H1 (cell line): ENCODE results near the gene BAAT. TPM values are rescaled to one million over a fixed set of nuclear protein-coding genes. Genes with fewer than 3 reads are reported as not detected.
A peak's percentile ranks its signal among the peaks of the same experiment; 100 is the strongest.

ENCODE experiments used
- CTCF ChIA-PET: fragments of 300-600 bp; sonication (Branson Sonifier 250); formaldehyde crosslinking; loops from one replicate; lab custom pipeline; 2021; ENCODE audit not compliant: partially characterized antibody; lab: Charles Lee
- POLR2A ChIA-PET: fragments of 300-600 bp; sonication (Branson Sonifier 250); formaldehyde crosslinking; loops from one replicate; lab custom pipeline; 2021; ENCODE audit warnings: inconsistent platforms; ENCODE audit not compliant: partially characterized antibody; lab: Charles Lee
- DNase-seq, 2 experiments: peaks; one replicate each; pipeline versions ENCODE4 v3.0.0 to v3.0.0-alpha.2; 2010 to 2022; ENCODE audit warnings: low spot score in 2 of 2, low read depth in 1 of 2, mixed read lengths in 1 of 2
- FAIRE-seq: peaks from 2 replicates; lab custom pipeline; 2011; peaks lifted over from hg19 to GRCh38; lab: Jason Lieb, UNC
- H2AFZ ChIP-seq: 2 replicates; pipeline ENCODE4 v1.8.1; 2012; ENCODE audit warnings: low read length, inconsistent platforms
- H2AK5ac ChIP-seq: 2 replicates; pipeline ENCODE4 v1.6.1; 2013; ENCODE audit warnings: low read depth, low read length
- H2BK120ac ChIP-seq: replicated peaks from 2 replicates; pipeline ENCODE3; 2013; ENCODE audit warnings: low read depth, low read length, inconsistent platforms
- H2BK12ac ChIP-seq: 2 replicates; pipeline ENCODE4 v1.6.1; 2013; ENCODE audit warnings: low read depth, low read length
- H2BK15ac ChIP-seq: 2 replicates; pipeline ENCODE4 v1.6.1; 2013; ENCODE audit warnings: low read length
- H2BK20ac ChIP-seq: 2 replicates; pipeline ENCODE4 v1.6.1; 2013; ENCODE audit warnings: low read length
- H2BK5ac ChIP-seq: 2 replicates; pipeline ENCODE4 v1.6.1; 2013; ENCODE audit warnings: low read depth, low read length
- H3K14ac ChIP-seq: 2 replicates; pipeline ENCODE4 v1.6.1; 2013; ENCODE audit warnings: inconsistent platforms; ENCODE audit not compliant: insufficient read length
- H3K18ac ChIP-seq: 2 replicates; pipeline ENCODE4 v1.6.1; 2013; ENCODE audit warnings: low read length; ENCODE audit errors: extremely low read depth
- H3K23ac ChIP-seq: 2 replicates; pipeline ENCODE4 v1.6.1; 2013; ENCODE audit warnings: inconsistent platforms; ENCODE audit not compliant: insufficient read length
- H3K23me2 ChIP-seq: 2 replicates; pipeline ENCODE4 v1.6.1; 2013; ENCODE audit warnings: low read depth, low read length
- H3K27ac ChIP-seq: 2 replicates; pipeline ENCODE4 v1.6.1; 2011; ENCODE audit warnings: low read depth, low read length, inconsistent platforms
- H3K27me3 ChIP-seq, 4 experiments: replicated peaks in 1 of 4; 1 replicate in 1 of 4; 2 replicates in 3 of 4; pipeline versions ENCODE4 v1.6.1 to v1.8.1; 2011 to 2013; ENCODE audit warnings: low read length in 3 of 4, mild to moderate bottlenecking in 3 of 4, inconsistent platforms in 2 of 4, mixed read lengths in 2 of 4, moderate library complexity in 1 of 4; ENCODE audit not compliant: control insufficient read depth in 3 of 4, insufficient read depth in 3 of 4; ENCODE audit errors: extremely low read depth in 1 of 4
- H3K36me3 ChIP-seq, 4 experiments: 2 replicates each; pipeline versions ENCODE4 v1.6.1 to v1.8.1; 2011 to 2013; ENCODE audit warnings: mild to moderate bottlenecking in 4 of 4, low read length in 3 of 4, moderate library complexity in 2 of 4, control low read depth in 1 of 4, inconsistent platforms in 1 of 4; ENCODE audit not compliant: insufficient read depth in 4 of 4, control insufficient read depth in 2 of 4
- H3K4ac ChIP-seq: replicated peaks from 2 replicates; pipeline ENCODE3; 2013; ENCODE audit warnings: low read length, low read depth, mixed read lengths, inconsistent platforms; ENCODE audit not compliant: insufficient read length
- H3K4me1 ChIP-seq, 4 experiments: replicated peaks in 1 of 4; 1 replicate in 1 of 4; 2 replicates in 3 of 4; pipeline versions ENCODE4 v1.6.1 to v1.8.1; 2011 to 2013; ENCODE audit warnings: low read length in 3 of 4, inconsistent platforms in 2 of 4, mixed read lengths in 1 of 4; ENCODE audit not compliant: insufficient read depth in 4 of 4, control insufficient read depth in 3 of 4
- H3K4me2 ChIP-seq, 2 experiments: 2 replicates each; pipeline versions ENCODE4 v1.6.1 to v1.8.1; 2011 to 2013; ENCODE audit warnings: low read depth in 2 of 2, low read length in 2 of 2, control low read depth in 1 of 2, inconsistent platforms in 1 of 2, mild to moderate bottlenecking in 1 of 2; ENCODE audit not compliant: insufficient read depth in 1 of 2
- H3K4me3 ChIP-seq, 4 experiments: fragments of 200-600, 300-600 bp in 1 of 4; sonication (generic), shearing (Covaris generic), sonication (Bioruptor Twin) in 1 of 4; 2 replicates each; pipeline versions ENCODE4 v1.5.1 to v1.8.1; 2011 to 2016; ENCODE audit warnings: low read length in 4 of 4, low read depth in 3 of 4, control low read depth in 2 of 4, inconsistent platforms in 2 of 4, mild to moderate bottlenecking in 2 of 4, mixed read lengths in 1 of 4, moderate library complexity in 1 of 4; ENCODE audit not compliant: insufficient read depth in 2 of 4; ENCODE audit errors: extremely low read depth in 1 of 4
- H3K56ac ChIP-seq: replicated peaks from 2 replicates; pipeline ENCODE3; 2013; ENCODE audit warnings: low read depth, mild to moderate bottlenecking, mixed read lengths, low read length, inconsistent platforms; ENCODE audit not compliant: insufficient read length
- H3K79me1 ChIP-seq: 2 replicates; pipeline ENCODE4 v1.6.1; 2013; ENCODE audit warnings: low read depth, low read length, control low read depth
- H3K79me2 ChIP-seq, 2 experiments: 2 replicates each; pipeline versions ENCODE4 v1.6.1 to v1.8.1; 2012 to 2013; ENCODE audit warnings: low read length in 2 of 2, mild to moderate bottlenecking in 2 of 2, inconsistent platforms in 1 of 2; ENCODE audit not compliant: insufficient read depth in 2 of 2, control insufficient read depth in 1 of 2
- H3K9ac ChIP-seq, 4 experiments: replicated peaks in 1 of 4; 1 replicate in 1 of 4; 2 replicates in 3 of 4; pipeline versions ENCODE4 v1.6.1 to v1.8.1; 2011 to 2013; ENCODE audit warnings: low read depth in 3 of 4, low read length in 3 of 4, control low read depth in 2 of 4, mild to moderate bottlenecking in 2 of 4, moderate library complexity in 2 of 4, inconsistent platforms in 1 of 4; ENCODE audit errors: extremely low read depth in 1 of 4
- H3K9me3 ChIP-seq, 2 experiments: 2 replicates each; pipeline versions ENCODE4 v1.6.1 to v1.8.1; 2012 to 2013; ENCODE audit warnings: mild to moderate bottlenecking in 2 of 2, moderate library complexity in 2 of 2, control low read depth in 1 of 2, inconsistent platforms in 1 of 2, low read depth in 1 of 2, low read length in 1 of 2, mixed read lengths in 1 of 2; ENCODE audit not compliant: insufficient read depth in 2 of 2
- H4K20me1 ChIP-seq, 2 experiments: replicated peaks in 1 of 2; 2 replicates each; pipeline versions ENCODE3 to v1.8.1; 2011 to 2013; ENCODE audit warnings: inconsistent platforms in 2 of 2, low read length in 2 of 2, mild to moderate bottlenecking in 1 of 2; ENCODE audit not compliant: insufficient read depth in 2 of 2, control insufficient read depth in 1 of 2
- H4K5ac ChIP-seq: 2 replicates; pipeline ENCODE4 v1.6.1; 2013; ENCODE audit warnings: low read length, low read depth, mixed read lengths, inconsistent platforms; ENCODE audit not compliant: insufficient read length
- H4K8ac ChIP-seq: 2 replicates; pipeline ENCODE4 v1.8.0; 2013; ENCODE audit warnings: mild to moderate bottlenecking, moderate library complexity, low read length, inconsistent platforms; ENCODE audit not compliant: insufficient read depth; ENCODE audit errors: extremely low read depth
- H4K91ac ChIP-seq: replicated peaks from 2 replicates; pipeline ENCODE3; 2013; ENCODE audit warnings: low read length, mixed read lengths, inconsistent platforms; ENCODE audit not compliant: insufficient read length
- BACH1 ChIP-seq: IDR thresholded peaks from 2 replicates; pipeline ENCODE4 v1.6.1; 2012; ENCODE audit warnings: low read length, improper control_type of control experiment
- CBX5 ChIP-seq: fragments of 300-800, 300-1000 bp; sonication (generic); IDR thresholded peaks from 2 replicates; pipeline ENCODE4 v1.7.1; 2016; ENCODE audit warnings: antibody characterized with exemption, low read length, low read depth
- NRF1 ChIP-seq: IDR thresholded peaks from 2 replicates; pipeline ENCODE4 v1.6.1; 2011; ENCODE audit warnings: mild to moderate bottlenecking, low read depth, low read length, improper control_type of control experiment
- TAF7 ChIP-seq: optimal IDR thresholded peaks from 2 replicates; pipeline ENCODE3; 2011; ENCODE audit warnings: low read depth, mild to moderate bottlenecking, inconsistent platforms, low read length, moderate library complexity, borderline replicate concordance
- WGBS, 2 experiments: shearing (Covaris generic) in 1 of 2; methylation state at CpG; one replicate each; pipeline versions ENCODE4 v1.1.6 to v1.1.7; 2013 to 2015; ENCODE audit warnings: low lambda C conversion rate in 2 of 2, mixed read lengths in 2 of 2, inconsistent platforms in 1 of 2, low coverage in 1 of 2, missing lambda C conversion rate in 1 of 2; ENCODE audit not compliant: insufficient replicate concordance in 2 of 2, insufficient coverage in 1 of 2, insufficient read length in 1 of 2; ENCODE audit errors: extremely low coverage in 1 of 2, missing lambda C conversion rate in 1 of 2; 5-methylcytosine and 5-hydroxymethylcytosine counted together
- polyA plus RNA-seq, 7 experiments: library from polyadenylated mRNA; depleted of rRNA in 3 of 7; stranded (reverse) in 5 of 7; unstranded in 2 of 7; fragments of >200 nt in 5 of 7; fragments of 200-250 nt in 2 of 7; gene quantifications; 1 replicate in 5 of 7; 2 replicates in 1 of 7; 4 replicates in 1 of 7; pipeline versions ENCODE4 v1.2.1 to v1.2.3, GENCODE V29; 2011 to 2013; ENCODE audit warnings: missing spikeins in 2 of 7, mixed read lengths in 2 of 7
- total RNA-seq: library from RNA; stranded (reverse); fragmentation: NEBNext Ultra II Directional; extraction: Animal tissue kit (Norgen Biotek cat#: 25700); gene quantifications from 2 replicates; pipeline ENCODE4 v1.2.1, GENCODE V29; 2021
- TF ChIP-seq, protein P1 (sequence below), 3 experiments: IDR thresholded peaks; 1 replicate in 2 of 3; 2 replicates in 1 of 3; pipeline versions ENCODE4 v1.5.1 to v1.6.1; 2011; ENCODE audit warnings: low read length in 3 of 3, mild to moderate bottlenecking in 3 of 3, inconsistent platforms in 2 of 3, low read depth in 1 of 3, moderate library complexity in 1 of 3; ENCODE audit not compliant: insufficient read depth in 1 of 3; ENCODE audit errors: control extremely low read depth in 1 of 3

Gene BAAT
- total and polyA plus RNA-seq, 2 of the 8 experiments (the other 6 are each of a cell fraction or from before 2014, with no cell fraction given): 0.09 to 0.17 TPM

- no peaks in the 10 kb centered on the region for H3K27me3 ChIP-seq
- H4K20me1 ChIP-seq: no peaks in the 10 kb centered on the region
- no peak overlapping the region for H4K8ac ChIP-seq
- ChIA-PET CTCF (no interaction called here), POLR2A (no interaction called here)
- 92% methylated on average over 2 of the region's 2 CpGs; no CpG with 5 or more reads in 1 of the 2 experiments for WGBS, 2 experiments
- no peak overlapping the region for H2AK5ac ChIP-seq
- no peak overlapping the region for H3K27ac ChIP-seq
- H2BK5ac ChIP-seq: no peak overlapping the region
- no peaks in the 10 kb centered on the region; a peak in 1 of 7 replicates for H3K4me1 ChIP-seq
- no peak overlapping the region for H2AFZ ChIP-seq
- no peak overlapping the region for H3K4me2 ChIP-seq
- H3K4ac ChIP-seq: no peak overlapping the region
- no peak overlapping the region for H2BK12ac ChIP-seq
- H3K9ac ChIP-seq: no peak overlapping the region
- H3K56ac ChIP-seq: peak overlapping the region; percentile 9
- H3K14ac ChIP-seq: no peak overlapping the region
- H3K23ac ChIP-seq: no peak overlapping the region
- H2BK20ac ChIP-seq: no peak overlapping the region
- no peak overlapping the region for H4K5ac ChIP-seq
- H2BK120ac ChIP-seq: no peak overlapping the region
- H3K79me1 ChIP-seq: no peaks in the 10 kb centered on the region
- no peaks in the 10 kb centered on the region for H3K9me3 ChIP-seq
- H3K4me3 ChIP-seq: no peak overlapping the region
- DNase-seq (no peak), FAIRE-seq (no peak)
- H3K36me3 ChIP-seq: no peaks in the 10 kb centered on the region
- H4K91ac ChIP-seq: no peak overlapping the region
- H3K79me2 ChIP-seq: no peaks in the 10 kb centered on the region
- no peak overlapping the region for H2BK15ac ChIP-seq
- TF ChIP-seq NRF1 (no peak), CBX5 (no peak), BACH1 (no peak), TAF7 (peak; percentile 45)
- TF ChIP-seq, protein P1, sequence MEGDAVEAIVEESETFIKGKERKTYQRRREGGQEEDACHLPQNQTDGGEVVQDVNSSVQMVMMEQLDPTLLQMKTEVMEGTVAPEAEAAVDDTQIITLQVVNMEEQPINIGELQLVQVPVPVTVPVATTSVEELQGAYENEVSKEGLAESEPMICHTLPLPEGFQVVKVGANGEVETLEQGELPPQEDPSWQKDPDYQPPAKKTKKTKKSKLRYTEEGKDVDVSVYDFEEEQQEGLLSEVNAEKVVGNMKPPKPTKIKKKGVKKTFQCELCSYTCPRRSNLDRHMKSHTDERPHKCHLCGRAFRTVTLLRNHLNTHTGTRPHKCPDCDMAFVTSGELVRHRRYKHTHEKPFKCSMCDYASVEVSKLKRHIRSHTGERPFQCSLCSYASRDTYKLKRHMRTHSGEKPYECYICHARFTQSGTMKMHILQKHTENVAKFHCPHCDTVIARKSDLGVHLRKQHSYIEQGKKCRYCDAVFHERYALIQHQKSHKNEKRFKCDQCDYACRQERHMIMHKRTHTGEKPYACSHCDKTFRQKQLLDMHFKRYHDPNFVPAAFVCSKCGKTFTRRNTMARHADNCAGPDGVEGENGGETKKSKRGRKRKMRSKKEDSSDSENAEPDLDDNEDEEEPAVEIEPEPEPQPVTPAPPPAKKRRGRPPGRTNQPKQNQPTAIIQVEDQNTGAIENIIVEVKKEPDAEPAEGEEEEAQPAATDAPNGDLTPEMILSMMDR (IDR thresholded peaks at IDR 0.05; ENCODE audit: control extremely low read depth in 1 of 3, insufficient read depth in 1 of 3, low read depth in 1 of 3, low read length in 3 of 3): no peak
- TF ChIP-seq, all 59 proteins: peak for 1
- Histone ChIP-seq H3K18ac (no peak overlapping the region), H3K23me2 (no peaks in the 10 kb centered on the region)
Observed at GRCh38 chr9:101372327-101373118, 12.3 kb downstream of the BAAT start.
